Central memory CD4-positive, alpha-beta T cell (primary cell): ENCODE measurements around the gene ABHD8.
"Not testable (repeated sequence)": the region's sequence is repeated elsewhere in the genome, so short reads cannot be mapped to it uniquely, and the experiment has no call there.

Experiments used
- DNase-seq: peaks from one replicate; pipeline ENCODE4 v3.0.0; 2022

ABHD8 gene

DNA sequence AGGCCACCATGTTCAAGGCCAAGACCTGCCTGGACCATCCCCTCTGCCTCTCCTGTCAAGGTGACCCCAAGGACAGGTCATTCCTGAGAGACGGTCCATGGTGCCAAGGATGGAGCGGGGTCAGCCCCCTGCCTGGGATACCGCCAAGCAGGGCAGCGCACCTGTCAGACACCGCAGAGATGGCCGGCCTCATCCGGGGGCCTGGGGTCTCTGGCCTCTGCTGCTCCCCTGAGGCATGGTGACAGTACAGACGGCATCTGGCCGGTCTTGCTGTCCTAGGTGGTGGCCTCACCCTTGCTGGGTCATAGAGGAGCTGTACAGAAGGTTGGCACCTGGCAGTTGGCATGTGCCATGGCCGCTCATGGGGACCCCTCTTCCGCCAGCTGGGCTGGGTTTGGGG, 17.2 kb upstream of the ABHD8 start:
- DNase-seq = no peak

DNA sequence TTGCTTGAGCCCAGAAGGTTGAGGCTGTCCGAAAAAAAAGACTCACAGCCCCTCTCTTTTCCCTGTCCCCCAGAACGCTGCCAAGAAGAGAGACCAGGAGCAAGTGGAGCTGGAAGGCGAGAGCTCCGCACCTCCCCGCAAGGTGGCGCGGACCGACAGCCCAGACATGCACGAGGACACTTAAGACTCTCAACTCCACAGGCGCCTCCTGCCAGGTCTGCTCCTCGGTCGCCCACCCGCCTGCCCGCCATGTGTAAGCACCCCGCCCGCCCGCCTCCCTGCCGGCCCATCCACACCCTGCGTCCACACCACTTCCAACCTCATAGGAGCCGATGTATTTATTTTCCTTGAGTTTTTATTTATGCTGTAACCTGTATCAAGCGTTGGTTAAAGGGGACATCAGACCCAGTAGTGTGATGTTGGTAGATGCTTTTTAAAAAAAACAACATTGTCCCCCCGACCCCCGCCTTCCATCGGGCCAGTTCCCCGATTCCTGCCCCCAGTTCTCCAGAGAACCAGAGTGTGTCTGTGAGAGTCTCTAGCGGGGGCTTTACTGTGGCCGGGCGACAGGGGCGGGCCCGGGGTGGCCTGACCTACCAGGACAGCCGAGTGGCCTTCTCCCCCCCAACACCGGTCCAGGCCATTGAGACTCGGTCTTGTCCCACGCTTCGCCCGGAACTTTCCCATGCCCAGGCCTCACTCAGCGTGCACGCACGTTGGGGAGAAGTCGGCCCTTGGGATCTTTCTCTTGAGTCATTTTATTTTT, 16.4 kb upstream of the ABHD8 start:
- no peak for DNase-seq

DNA sequence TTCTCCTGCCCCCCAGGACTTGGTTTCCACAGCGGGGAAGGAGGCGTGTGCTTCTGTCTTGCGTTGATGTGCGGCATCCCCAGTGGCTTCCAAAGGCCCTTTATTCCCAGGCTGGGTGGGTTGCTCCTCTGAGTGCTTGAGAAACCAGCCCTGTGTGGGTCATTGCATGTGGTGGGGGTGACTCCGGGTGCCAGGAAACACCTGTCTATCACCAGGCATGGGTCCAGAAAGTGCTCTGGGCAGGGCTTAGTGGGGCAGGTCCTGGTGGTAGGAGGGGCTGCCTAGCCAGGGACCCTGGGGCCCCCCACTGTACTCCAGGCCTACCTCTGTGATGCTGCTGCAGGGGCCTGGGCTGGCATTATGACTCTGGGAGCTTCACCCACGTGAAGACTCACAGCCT, 15.7 kb upstream of the ABHD8 start:
- DNase-seq = no peak

DNA sequence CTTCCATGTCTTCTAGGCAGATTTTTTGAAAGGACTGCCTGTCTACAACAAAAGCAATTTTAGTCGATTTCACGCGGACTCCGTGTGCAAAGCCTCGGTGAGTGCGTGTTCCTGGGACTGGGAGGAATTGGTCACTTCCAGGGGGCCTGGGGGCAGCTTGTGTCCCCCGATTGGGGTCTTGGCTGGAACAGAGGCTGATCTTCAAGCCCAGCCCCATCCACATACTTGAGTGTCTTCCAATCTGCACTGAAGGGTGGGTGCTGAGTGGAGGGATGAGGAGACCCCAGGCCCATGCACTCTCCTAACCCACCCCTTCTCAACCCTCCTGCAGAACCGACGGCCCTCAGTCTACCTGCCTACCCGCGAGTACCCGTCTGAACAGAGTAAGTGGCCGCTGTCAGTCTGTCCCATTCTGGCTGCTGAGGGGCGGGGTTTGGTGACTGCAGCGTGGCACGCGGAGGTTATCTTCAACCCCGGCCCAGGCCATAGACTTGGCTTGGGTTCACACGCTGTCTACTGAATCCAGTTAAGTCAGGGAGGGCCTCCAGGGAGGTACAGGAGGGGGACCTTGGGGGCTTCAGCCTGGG, 10.9 kb upstream of the ABHD8 start:
- no peak for DNase-seq

DNA sequence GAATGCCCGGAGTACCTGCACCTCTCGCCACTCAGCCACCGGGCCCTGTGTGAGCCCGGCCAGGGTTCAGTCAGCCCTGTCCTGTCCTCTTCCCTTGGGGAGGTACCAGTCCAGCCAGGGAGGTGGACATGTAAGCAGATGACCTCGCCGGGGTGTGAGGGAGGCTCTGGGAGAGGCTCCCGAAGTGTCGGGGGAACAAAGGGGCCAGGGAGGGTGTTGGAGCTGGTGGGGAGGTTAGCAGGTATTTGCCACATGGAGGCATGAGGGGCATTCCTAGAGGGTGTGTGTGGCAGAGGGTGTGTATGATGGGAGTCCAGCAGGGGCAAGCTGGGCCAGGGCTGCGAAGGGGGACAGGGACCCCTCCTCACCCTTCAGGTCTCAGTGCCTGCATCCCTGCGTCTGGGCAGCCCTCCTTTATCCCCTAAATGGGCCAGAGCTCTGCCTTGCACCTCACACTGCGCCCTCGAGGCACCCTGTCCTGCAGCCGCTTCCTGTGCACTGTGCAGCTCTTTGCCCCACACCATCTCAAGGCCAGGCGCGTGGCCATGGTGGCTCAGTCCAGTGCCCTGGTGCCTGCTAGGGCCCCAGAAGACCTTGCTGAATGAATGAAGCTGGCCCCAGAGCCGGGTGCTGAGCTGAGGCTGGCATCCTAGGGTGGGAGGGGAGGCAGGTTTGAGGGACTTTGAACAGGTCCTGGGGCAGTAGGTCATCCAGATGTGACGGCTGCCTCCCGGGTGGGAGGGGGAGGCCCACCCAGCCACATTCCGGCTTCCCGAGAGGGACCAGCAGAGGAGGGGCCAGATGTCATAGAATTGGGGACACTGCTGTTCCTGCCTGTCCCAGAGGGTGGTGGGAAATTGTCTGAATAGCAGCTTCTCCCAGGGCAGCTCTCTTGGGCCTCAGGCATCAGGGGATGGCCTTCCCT, 9.2 kb upstream of the ABHD8 start:
- no peak for DNase-seq

DNA sequence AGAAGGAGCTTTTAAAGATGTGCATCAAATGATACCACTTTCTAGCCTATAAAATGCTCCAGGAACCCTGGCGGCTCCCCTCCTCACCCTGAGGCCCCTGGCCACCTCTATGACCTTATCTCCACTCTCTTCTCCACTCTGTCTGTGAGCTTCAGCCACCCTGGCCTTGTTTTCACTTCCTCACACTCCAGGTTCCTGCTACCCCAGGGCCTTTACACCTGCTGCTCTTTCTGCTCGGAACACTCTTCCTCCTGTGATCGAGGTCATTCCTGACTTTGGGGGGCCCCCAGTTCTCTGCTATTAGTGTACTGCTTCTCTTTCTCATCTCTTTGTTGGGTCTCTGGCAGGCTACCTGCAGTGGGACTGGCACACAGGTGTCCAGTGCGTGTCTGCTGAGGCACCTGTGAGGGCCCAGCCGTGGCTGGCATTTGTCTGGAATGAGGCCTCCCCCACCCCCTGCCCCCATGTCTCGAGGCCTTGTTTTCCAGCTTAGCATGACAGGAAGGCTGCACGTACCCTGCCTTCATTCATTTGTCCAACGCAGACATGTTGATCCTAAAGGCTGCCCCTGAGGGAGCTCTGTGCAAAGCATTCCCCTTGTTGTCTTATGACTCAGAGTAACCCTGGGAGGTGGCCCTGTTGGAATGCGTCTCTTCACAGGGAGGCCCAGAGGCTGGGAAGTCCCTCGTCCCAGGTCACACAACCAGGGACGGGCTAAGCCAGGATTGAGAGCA, 8.4 kb upstream of the ABHD8 start:
- DNase-seq = no peak

DNA sequence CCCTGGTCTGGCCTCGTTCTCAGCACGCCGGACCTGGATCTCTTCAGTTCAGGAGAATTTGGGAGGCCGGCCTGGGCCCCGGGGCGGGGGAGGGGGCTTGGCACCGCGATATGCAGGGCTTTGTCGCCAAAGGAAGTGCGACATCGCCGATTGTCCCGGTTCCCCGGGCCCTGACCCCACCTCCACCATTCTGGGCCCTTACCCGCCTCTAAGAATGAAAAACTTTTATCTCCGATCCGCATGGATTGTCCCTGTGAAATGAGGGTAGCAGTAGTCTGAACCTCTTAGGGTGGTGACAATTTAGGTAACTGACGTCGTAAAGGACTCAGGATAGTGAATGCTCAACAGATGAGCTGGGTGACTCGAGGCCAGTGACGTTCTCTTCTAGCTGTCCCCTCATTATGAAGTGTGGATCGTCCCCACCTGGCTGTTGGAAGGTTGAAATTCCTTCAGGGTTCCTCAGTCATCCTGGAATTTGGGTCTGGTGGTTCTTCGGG, 6.8 kb upstream of the ABHD8 start:
- no peak for DNase-seq

DNA sequence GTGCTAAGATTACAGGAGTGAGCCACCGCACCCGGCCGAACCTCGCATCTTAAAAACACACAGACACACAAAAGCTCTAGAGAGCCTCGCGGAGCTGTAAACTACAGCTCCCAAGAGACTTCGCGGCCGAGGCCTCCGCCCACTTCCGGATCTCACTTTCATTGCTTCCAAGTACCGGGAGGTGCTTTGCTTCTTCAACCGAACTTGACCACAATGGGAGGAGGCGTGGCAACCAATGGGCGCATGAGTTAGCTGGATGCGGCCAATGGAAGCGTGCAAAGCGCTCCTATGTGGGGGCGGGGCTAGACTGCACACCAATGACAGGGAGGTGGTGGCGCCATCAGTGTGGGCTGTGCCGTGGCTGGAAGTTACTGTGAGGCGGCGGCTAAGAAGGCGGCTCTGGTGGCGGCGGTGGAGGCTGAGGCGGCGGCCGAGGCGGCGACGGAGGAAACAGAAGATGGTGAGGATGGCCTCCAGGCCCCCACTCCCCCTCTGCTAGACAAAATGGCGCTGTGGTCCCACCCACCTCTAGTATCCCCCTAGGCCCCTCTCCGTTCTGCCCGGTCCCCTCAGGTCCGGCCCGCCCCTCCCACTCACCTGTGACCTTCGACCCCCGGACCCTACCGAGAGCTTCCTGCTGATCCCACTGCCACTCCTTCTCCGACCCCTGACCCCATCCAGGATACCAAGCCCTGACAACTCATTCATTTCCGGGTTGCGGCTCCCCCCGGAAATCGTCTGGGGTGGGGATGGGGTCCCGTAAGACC, 6.2 kb upstream of the ABHD8 start, which contains the start of gene DDA1:
TSS of gene DDA1 (plus strand) at position 366 of the 767 bp plus-strand sequence. CDS start at position 458, 92 bp downstream.
- peak; percentile 99 for DNase-seq

DNA sequence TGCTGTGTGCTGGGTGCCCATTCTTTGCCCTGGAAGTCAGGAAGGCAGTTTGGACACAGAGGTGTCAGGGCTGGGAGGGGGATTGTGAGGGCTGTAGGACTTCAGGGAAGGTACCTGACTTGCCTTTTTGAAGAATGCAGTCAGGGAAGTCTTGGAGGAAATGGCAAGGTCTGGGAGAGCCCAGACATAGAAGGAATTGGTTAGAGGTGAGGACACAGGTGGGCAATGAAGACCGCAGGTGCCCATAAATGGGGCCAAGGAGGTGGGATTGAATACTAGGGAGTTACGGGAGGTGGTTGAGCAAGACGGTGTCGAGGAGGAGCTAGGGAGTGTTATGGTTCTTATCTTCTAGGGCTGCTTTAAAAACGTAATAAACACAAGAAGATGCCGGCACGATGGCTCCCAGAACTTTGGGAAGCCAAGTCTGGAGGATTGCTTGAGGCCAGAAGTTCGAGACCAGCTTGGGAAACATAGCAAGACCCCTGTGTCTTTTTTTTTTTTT, 4.7 kb upstream of the ABHD8 start:
- DNase-seq = no peak

DNA sequence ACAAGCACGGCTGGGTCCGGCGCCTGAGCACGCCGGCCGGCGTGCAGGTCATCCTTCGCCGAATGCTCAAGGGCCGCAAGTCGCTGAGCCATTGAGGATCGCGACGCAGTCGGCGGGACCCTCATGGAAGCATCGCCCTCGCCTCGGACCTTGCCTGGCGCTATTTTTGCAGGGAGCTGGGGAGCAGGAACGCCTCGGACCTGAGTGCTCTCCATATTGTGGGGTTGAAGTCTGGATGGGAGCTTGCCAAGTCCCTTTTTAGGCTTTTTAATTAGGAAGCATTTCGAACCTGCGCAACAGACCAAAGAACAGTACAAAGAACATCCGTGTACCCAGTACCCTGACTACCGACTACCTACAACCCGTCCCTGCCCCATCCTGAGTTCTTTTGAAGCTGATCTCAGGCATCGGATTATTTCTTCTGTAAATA, 3.1 kb upstream of the ABHD8 start:
- DNase-seq = no peak

DNA sequence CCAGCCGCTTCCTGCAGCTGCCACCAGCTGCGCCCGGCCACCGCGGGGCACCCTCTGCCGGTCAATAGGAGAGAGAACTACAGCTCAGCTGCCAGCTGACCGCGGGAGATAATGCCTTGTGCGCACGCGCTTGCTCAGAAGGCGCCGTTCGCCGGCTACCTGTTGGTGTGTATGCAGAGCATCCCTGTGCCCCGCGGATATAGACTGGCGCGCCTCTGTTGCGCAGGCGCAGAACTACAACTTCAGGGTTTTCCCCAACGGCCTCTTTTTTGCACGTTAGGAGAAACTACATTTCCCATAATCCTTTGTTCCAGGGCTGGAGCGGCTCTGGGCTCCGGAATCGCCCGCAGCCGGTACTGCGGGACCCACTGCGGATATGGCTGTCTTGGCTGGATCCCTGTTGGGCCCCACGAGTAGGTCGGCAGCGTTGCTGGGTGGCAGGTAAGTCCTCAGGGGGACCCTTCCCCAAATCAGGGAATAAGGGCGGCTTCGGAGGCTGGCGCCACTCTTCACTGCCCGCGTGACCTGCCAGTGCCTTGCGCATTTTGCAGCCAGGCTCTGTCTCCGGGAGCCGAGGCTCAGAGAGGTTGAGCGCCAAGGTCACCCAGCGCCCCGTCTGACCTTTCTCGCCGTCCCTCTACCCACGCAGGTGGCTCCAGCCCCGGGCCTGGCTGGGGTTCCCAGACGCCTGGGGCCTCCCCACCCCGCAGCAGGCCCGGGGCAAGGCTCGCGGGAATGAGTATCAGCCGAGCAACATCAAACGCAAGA, 2.5 kb upstream of the ABHD8 start, which contains the start of gene MRPL34:
TSS of gene MRPL34 (plus strand) at position 356 of the 768 bp plus-strand sequence. CDS start at position 377, 21 bp downstream.
- DNase-seq = peak; percentile 96

DNA sequence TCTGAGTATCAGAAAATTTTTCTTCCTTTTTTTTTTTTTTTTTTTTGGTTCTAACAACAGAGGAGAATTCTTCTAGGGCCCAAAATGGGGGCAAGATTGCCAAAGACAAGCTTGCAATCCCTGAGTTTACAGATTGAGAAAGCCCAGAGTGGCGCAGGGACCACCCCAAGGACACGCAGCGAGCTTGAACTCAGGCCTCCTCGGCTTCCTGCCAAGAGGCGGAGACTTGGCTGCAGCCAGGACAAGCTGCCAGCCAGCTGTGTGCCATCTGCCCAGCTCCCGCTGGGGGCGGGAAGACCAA, 1.9 kb upstream of the ABHD8 start:
- DNase-seq = no peak

DNA sequence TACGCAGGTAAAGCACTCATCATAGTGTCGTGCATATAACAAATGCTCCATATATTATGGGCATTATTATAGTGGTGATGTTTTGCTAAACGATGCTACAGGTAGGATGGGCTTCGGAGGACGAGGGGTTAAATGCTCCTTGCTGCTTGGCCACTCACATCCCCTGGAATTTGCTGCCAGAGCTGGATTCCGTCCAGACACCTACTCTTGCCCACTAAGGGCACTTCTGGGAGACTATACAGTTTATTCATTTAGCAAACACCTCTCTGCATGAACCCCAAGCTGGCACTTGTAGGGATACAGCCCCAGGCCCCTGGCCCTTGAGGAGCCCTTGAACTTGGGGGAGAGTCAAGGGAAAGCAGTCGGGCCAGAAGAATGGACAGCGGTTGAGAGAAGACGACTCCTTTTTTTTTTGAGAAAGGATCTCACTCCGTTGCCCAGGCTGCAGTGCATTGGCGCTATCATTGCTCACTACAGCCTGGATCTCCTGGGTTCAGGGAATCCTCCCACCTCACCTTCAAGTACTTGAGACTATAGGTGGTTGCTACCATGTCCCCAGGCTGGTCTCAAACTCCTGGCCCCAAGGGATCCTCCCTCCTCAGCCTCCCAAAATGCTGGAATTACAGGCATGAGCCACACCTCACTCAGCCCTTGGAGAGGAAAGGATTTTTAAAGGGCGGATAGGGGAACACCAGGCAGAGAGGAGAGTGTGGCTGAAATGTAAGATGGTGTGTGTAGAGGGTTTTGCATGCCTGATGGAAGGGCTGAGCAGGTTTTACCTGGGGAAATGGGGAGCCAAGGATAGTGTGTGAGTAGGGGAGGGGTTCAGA, 1.4 kb upstream of the ABHD8 start:
- DNase-seq = no peak

DNA sequence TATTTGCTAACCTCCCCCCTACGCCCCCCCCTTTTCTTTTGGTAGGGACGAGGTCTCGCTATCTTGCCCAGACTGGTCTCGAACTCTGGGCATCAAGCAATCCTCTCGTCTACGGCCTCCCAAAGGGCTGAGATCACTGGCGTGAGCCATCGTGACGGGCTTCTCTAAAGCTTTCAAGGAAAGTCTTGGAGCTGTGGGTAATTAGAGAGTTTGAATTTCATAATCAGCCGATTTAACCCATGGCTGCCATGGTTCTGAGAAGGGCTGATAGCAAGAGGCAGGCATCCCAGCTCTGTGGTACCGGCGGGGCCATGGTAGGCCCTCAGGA, 679 bp upstream of the ABHD8 start:
- DNase-seq = no peak

DNA sequence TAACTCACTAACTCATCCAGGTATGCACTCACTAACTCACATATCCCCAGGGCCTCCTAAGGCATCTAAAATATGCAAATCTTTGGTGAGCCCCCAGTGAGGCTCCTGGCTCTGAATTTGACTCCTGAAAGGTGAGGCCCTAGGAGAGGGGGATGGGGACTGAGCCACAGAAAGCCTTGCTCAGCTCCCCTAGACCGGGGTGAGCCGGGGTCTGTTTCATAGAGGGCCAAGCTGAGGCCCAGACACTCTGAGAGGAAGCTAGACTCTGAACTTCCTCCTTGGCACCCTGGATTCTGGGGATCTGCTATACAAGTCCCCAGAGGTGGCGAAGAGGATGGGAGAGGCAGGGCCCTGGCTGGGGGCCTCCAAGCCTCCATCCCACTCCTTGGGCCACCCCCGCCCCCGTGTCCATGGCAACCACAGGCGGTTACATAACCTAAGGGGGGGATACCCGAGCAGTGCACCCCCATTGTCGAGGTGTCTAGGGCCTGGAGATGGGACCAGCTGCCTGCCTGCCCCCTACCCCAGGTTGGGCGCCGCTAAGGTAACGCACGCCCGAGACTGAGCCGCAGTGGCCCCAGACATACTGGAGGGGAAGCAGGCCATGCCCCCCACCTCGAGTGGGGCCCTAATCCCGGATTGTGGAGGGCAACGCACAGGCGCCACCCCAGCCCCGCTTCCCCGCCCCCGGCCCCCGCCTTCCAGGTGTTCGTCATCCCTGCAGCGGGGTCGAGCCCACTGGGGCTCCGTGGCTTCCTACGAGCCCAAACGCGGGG, 646 bp downstream of the ABHD8 start:
- no peak for DNase-seq

DNA sequence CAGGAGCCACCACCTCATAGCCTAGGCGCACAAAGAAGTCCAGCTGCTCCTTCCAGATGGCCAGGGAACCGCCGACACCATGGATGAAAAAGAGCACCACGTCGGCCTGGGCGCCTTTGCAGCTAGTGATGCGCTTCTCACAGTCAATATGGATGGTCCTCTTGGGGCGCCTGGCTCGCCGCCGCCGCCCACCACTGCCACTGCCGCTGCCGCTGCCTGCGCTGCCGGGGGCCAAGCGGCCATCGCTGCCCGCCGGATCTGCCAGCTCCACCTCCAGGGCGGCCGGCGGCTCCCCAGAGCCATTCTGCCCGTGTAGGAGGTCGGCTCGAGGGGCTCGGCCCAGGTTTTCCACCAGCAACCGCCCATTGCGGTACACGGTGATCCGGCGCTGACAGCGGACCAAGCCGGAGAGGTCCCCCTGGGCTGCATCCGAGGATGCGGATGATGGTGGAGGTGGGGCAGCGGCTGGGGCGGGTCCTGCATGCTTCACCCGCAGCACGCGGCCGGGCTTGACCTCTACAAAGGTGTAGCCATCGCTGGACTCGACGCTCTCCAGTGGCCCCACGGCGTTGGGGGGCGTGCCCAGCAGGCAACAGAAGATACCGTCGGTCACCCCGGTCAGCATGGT, 2.1 kb downstream of the ABHD8 start:
- no peak for DNase-seq

DNA sequence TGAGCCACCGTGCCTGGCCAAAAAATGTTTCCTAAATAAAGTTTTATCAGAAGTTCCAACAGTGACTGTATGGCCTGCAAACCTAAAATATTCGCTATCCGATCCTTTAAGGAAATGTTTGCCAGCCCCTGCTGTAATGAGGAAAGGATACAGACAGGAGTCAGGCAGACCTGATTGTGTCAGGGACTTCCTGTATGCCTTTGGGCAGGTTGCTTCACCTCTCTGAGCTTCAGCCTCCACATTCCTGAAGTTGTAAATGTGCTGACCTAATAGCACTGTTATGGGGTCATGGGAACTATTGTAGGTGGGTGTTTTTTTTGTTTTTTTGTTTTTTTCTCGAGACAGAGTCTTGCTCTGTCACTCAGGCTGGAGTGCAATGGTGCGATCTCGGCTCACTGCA, 6.2 kb downstream of the ABHD8 start:
- no peak for DNase-seq

DNA sequence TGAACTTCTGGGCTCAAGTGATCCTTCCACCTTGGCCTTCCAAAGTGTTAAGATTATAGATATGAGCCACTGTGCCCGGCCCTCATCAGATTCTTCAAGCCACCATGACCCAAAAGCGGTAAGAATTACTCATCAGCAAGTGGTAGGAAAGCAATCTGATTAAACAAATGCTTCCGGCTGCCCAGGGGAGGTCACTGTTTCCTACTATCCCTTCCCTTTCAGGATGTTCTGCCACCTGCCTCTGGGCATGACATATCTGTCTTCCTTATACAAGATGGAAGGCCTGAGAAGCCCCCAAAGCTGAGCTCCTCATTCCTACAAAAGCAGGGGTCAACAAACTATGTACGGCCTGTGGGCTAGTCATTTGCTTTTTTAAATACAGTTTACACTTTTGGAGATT, 7.0 kb downstream of the ABHD8 start:
- no peak for DNase-seq

DNA sequence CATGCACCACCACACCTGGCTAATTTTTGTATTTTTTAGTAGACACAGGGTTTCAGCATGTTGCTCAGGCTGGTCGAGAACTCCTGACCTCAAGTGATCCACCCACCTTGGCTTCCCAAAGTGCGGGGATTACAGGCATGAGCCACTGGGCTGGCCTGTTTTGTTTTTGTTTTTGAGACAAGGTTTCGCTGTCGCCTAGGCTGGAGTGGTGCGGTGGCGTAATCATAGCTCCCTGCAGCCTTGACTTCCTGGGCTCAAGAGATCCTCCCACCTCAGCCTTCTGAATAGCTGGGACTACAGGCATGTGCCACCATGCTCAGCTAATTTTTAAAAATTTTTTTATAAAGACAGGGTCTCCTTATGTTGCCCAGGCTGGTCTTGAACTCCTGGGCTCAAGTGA, 7.7 kb downstream of the ABHD8 start:
- not testable (repeated sequence) for DNase-seq
